Keratinocyte (primary cell): Measurements from ENCODE around the gene RNF180. TPM values are rescaled to one million over a fixed set of nuclear protein-coding genes. Genes with fewer than 3 reads are reported as not detected.

Source experiments
- DNase-seq: peaks from one replicate; pipeline ENCODE4 v3.0.0-alpha.2; 2011; ENCODE audit warnings: low read depth, missing footprints, low spot score
- FAIRE-seq: peaks from 2 replicates; lab custom pipeline; 2011; peaks lifted over from hg19 to GRCh38; lab: Jason Lieb, UNC
- H2AFZ ChIP-seq: 2 replicates; pipeline ENCODE4 v1.6.0; 2012; ENCODE audit warnings: low read length, control low read depth, inconsistent platforms; ENCODE audit not compliant: control insufficient read depth
- H3K27ac ChIP-seq: 2 replicates; pipeline ENCODE4 v1.5.1; 2011; ENCODE audit warnings: low read length; ENCODE audit not compliant: control insufficient read depth, insufficient read depth
- H3K27me3 ChIP-seq: 3 replicates; pipeline ENCODE4 v1.6.0; 2011; ENCODE audit warnings: low read length; ENCODE audit not compliant: control insufficient read depth, insufficient read depth; ENCODE audit errors: extremely low read depth
- H3K36me3 ChIP-seq, 2 experiments: 2 replicates in 1 of 2; 3 replicates in 1 of 2; pipeline ENCODE4 v1.5.1; 2011; ENCODE audit warnings: low read length in 2 of 2, mild to moderate bottlenecking in 1 of 2; ENCODE audit not compliant: control insufficient read depth in 2 of 2, insufficient read depth in 2 of 2; ENCODE audit errors: extremely low read depth in 1 of 2
- H3K4me1 ChIP-seq: 3 replicates; pipeline ENCODE4 v1.5.1; 2011; ENCODE audit warnings: low read length; ENCODE audit not compliant: control insufficient read depth, insufficient read depth; ENCODE audit errors: extremely low read depth
- H3K4me2 ChIP-seq: 3 replicates; pipeline ENCODE4 v1.6.0; 2011; ENCODE audit warnings: low read depth, low read length; ENCODE audit not compliant: control insufficient read depth, insufficient read depth; ENCODE audit errors: extremely low read depth
- H3K4me3 ChIP-seq, 3 experiments: fragments of 200-600 bp in 1 of 3; sonication (generic) in 1 of 3; 2 replicates in 2 of 3; 3 replicates in 1 of 3; pipeline ENCODE4 v1.5.1; 2011 to 2016; ENCODE audit warnings: low read length in 3 of 3, mild to moderate bottlenecking in 3 of 3, control low read depth in 2 of 3, inconsistent platforms in 1 of 3, low read depth in 1 of 3, mixed read lengths in 1 of 3, mixed run types in 1 of 3, moderate library complexity in 1 of 3; ENCODE audit not compliant: control insufficient read depth in 2 of 3, insufficient read depth in 2 of 3; ENCODE audit errors: extremely low read depth in 1 of 3
- H3K79me2 ChIP-seq: 2 replicates; pipeline ENCODE4 v1.6.0; 2012; ENCODE audit warnings: low read length; ENCODE audit not compliant: control insufficient read depth, insufficient read depth
- H3K9ac ChIP-seq: 3 replicates; pipeline ENCODE4 v1.6.0; 2011; ENCODE audit warnings: low read length; ENCODE audit not compliant: control insufficient read depth, insufficient read depth; ENCODE audit errors: extremely low read depth
- H3K9me1 ChIP-seq: 3 replicates; pipeline ENCODE4 v1.6.0; 2011; ENCODE audit warnings: low read length; ENCODE audit not compliant: control insufficient read depth, insufficient read depth; ENCODE audit errors: extremely low read depth
- H3K9me3 ChIP-seq: 2 replicates; pipeline ENCODE4 v1.5.1; 2012; ENCODE audit warnings: low read depth, low read length; ENCODE audit not compliant: control insufficient read depth
- H4K20me1 ChIP-seq: 3 replicates; pipeline ENCODE4 v1.6.0; 2011; ENCODE audit warnings: low read length; ENCODE audit not compliant: control insufficient read depth, insufficient read depth; ENCODE audit errors: extremely low read depth
- EZH2 ChIP-seq: IDR thresholded peaks from one replicate; pipeline ENCODE4 v1.6.1; 2012; ENCODE audit warnings: inconsistent platforms, mild to moderate bottlenecking, low read length, moderate library complexity
- dilution Hi-C: fragments of 300-500 bp; cut with MboI; formaldehyde crosslinking; loops from one replicate; pipeline ENCODE4 v1.7.0; 2020; ENCODE audit warnings: low sequenced_read_pairs; ENCODE audit not compliant: extremely low pct_ligation_motif_present
- polyA plus RNA-seq, 5 experiments: library from polyadenylated mRNA; depleted of rRNA in 3 of 5; stranded (reverse) in 3 of 5; stranded (forward) in 1 of 5; unstranded in 1 of 5; fragments of >200 nt; gene quantifications; 1 replicate in 1 of 5; 2 replicates in 3 of 5; 3 replicates in 1 of 5; pipeline versions ENCODE4 v1.2.1 to v1.2.3, GENCODE V29; 2011 to 2012; ENCODE audit warnings: missing spikeins in 2 of 5, low read depth in 1 of 5, low replicate concordance in 1 of 5
- TF ChIP-seq, protein P1 (sequence below), 3 experiments: IDR thresholded peaks in 1 of 3; conservative IDR thresholded peaks in 1 of 3; optimal IDR thresholded peaks in 1 of 3; 2 replicates in 2 of 3; 3 replicates in 1 of 3; pipeline versions ENCODE3 to v1.5.1; 2011; ENCODE audit warnings: low read length in 3 of 3, mild to moderate bottlenecking in 3 of 3, moderate library complexity in 2 of 3, control low read depth in 1 of 3, inconsistent platforms in 1 of 3; ENCODE audit not compliant: insufficient read depth in 2 of 3; ENCODE audit errors: extremely low read depth in 1 of 3

Gene RNF180
- polyA plus RNA-seq, 1 donor (not counting 4 experiments of a cell fraction or from before 2014, with no cell fraction given), result 2.4 TPM

DNA sequence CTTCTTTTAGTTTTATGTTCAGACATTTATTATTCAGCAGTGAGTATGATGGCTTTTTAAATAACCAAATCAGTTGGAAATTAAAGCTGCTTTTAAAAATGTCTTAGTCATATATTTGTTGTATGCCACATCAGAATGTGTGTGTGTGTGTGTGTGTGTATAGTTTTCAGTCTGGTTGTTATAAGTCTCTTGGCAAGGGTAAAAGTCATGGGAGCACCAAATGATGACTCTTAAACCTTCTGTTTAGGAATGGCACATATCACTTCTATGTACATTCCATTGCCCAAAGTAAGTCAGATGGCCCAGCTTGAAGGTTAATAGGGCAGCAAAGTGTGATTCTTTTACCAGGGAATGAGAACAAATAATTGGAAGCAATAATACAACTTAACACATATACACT is 135.9 kb downstream of the RNF180 start:
- Histone ChIP-seq H3K4me1 (peaks cover 30% of the 10 kb centered on the region), H3K36me3 (no peaks in the 10 kb centered on the region)
- no peak for FAIRE-seq

DNA sequence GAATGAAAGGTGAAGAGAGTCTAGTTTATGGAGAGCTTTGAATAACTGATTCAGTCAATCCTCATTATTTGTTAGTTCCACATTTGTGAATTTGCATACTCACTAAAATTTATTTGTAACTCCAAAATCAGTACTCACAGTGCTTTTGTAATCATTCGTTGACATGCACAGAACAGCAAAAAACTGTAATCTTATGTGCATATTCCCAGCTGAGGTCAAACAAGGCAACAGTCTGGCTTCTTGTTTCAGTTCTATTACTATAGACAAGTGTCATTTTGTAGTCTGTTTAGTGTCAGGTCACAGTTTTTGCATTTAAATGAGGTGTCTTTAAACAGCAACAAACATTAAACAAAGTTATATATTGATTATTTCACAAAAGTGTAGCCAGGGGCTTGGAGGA is 142.5 kb downstream of the RNF180 start:
- Histone ChIP-seq H4K20me1 (no peaks in the 10 kb centered on the region), H3K27me3 (no peaks in the 10 kb centered on the region), H3K9me1 (no peaks in the 10 kb centered on the region), H3K4me3 (no peak overlapping the region), H3K79me2 (no peaks in the 10 kb centered on the region), H2AFZ (no peak overlapping the region), H3K27ac (no peak overlapping the region), H3K9ac (no peak overlapping the region), H3K4me2 (no peak overlapping the region), H3K36me3 (no peaks in the 10 kb centered on the region), H3K4me1 (peaks cover 5% of the 10 kb centered on the region), H3K9me3 (no peaks in the 10 kb centered on the region)
- DNase-seq, result no peak
- no peak for TF ChIP-seq EZH2
- TF ChIP-seq, protein P1, sequence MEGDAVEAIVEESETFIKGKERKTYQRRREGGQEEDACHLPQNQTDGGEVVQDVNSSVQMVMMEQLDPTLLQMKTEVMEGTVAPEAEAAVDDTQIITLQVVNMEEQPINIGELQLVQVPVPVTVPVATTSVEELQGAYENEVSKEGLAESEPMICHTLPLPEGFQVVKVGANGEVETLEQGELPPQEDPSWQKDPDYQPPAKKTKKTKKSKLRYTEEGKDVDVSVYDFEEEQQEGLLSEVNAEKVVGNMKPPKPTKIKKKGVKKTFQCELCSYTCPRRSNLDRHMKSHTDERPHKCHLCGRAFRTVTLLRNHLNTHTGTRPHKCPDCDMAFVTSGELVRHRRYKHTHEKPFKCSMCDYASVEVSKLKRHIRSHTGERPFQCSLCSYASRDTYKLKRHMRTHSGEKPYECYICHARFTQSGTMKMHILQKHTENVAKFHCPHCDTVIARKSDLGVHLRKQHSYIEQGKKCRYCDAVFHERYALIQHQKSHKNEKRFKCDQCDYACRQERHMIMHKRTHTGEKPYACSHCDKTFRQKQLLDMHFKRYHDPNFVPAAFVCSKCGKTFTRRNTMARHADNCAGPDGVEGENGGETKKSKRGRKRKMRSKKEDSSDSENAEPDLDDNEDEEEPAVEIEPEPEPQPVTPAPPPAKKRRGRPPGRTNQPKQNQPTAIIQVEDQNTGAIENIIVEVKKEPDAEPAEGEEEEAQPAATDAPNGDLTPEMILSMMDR (optimal IDR thresholded peaks at IDR 0.05 in 1 of 3, IDR thresholded peaks at IDR 0.05 in 1 of 3, conservative IDR thresholded peaks at IDR 0.05 in 1 of 3; ENCODE audit: extremely low read depth in 1 of 3, insufficient read depth in 2 of 3, low read length in 3 of 3), result no peak
- dilution Hi-C loops, result no loop called here
- FAIRE-seq, result no peak

More for the DNA sequence above, 135.9 kb downstream of the RNF180 start:
- Histone ChIP-seq H3K4me3 (no peak overlapping the region), H3K9me3 (no peaks in the 10 kb centered on the region), H3K9me1 (no peaks in the 10 kb centered on the region), H3K27ac (no peak overlapping the region), H3K4me2 (no peak overlapping the region), H2AFZ (no peak overlapping the region), H3K27me3 (no peaks in the 10 kb centered on the region), H3K79me2 (no peaks in the 10 kb centered on the region), H3K9ac (no peak overlapping the region), H4K20me1 (no peaks in the 10 kb centered on the region)
- dilution Hi-C loops, result no loop called here
- no peak for TF ChIP-seq EZH2
- TF ChIP-seq, protein P1 (optimal IDR thresholded peaks at IDR 0.05 in 1 of 3, IDR thresholded peaks at IDR 0.05 in 1 of 3, conservative IDR thresholded peaks at IDR 0.05 in 1 of 3; ENCODE audit: extremely low read depth in 1 of 3, insufficient read depth in 2 of 3, low read length in 3 of 3), result no peak
- peak; percentile 58 for DNase-seq
